Heart left ventricle (tissue), 13 donors: ENCODE data around the gene ROPN1L.

Experiments
- CTCF ChIP-seq, 12 donors: fragments of 200-600 bp; sonication (generic) in 4 of 12; IDR thresholded peaks; one replicate each; pipeline versions ENCODE4 v1.5.0 to v1.8.0; 2018 to 2022; ENCODE audit warnings: antibody characterized with exemption in 12 of 12, mild to moderate bottlenecking in 5 of 12
- POLR2A ChIP-seq, 2 donors: fragments of 450-650 bp; IDR thresholded peaks; one replicate each; pipeline ENCODE4 v1.6.1; 2017; ENCODE audit warnings: antibody characterized with exemption in 2 of 2, mild to moderate bottlenecking in 2 of 2, moderate library complexity in 2 of 2
- donor health status: ischemic (EF 13 %, LVEDD 7.1; RV severe dilation, severe dysfunction).
- donor health status: DM: no; HTN: yes; CAD: no.
- donor health status: DM: no; HTN: no; CAD: no.
- donor health status: ischemic (EF 25% LVEDD 6.9; RV normal size, moderate dysfunction).
- donor health status: ischemic (EF 25% LVEDD 5.7; RV mildly dilated, moderate dysfunction).
- donor health status: ischemic (EF 35%, LVEDD 5.7; RV mildly dilated, moderate dysfunction).
- donor health status: nonischemic (EF 11% LVEDD 7.7; RV severe dilation, severe dysfunction).
- donor health status: DM: yes; HTN: yes; CAD: no.
- donor health status: PGD.
- donor health status: ischemic (EF 29% LVEDD 5.4; RV normal size, mild dysfunction).
- donor health status: nonischemic (EF 23%, LVEDD 6.1; RV moderate dilation, normal function).

GRCh38 chr5:10441083-10441991, at the start of gene ROPN1L:
- TF ChIP-seq CTCF (IDR thresholded peaks at IDR 0.05) (no peak), POLR2A (IDR thresholded peaks at IDR 0.05) (peak in 1 of 2 donors; percentile 71)
